ENCODE results near the gene DOCK11. TPM values are rescaled to one million over a fixed set of nuclear protein-coding genes. Genes with fewer than 3 reads are reported as not detected.

DOCK11 gene
- total RNA-seq, 2 experiments from 2014 or later, result 27.0 to 34.7 TPM

- CTCF ChIA-PET (ENCODE audit: unreplicated experiment), result no interaction called here
- H3K4me3 ChIP-seq (ENCODE audit: low read depth, low read length, poor library complexity, severe bottlenecking), result no peak overlapping the region
- intact Hi-C loops (cut with micrococcal nuclease; ENCODE audit: unreplicated experiment), result no loop called here
- H3K9me2 ChIP-seq (ENCODE audit: insufficient read depth, low read length), result no peaks in the 10 kb centered on the region
- no peaks in the 10 kb centered on the region for H4K20me1 ChIP-seq (ENCODE audit: insufficient read depth, low read length)
- POLR2A ChIA-PET, result no interaction called here
- no peak for DNase-seq (ENCODE audit: low spot score)
- TF ChIP-seq EZH2phosphoT487 (IDR thresholded peaks at IDR 0.05; ENCODE audit: borderline replicate concordance, low read depth, low read length), result no peak
- TF ChIP-seq, protein P1, sequence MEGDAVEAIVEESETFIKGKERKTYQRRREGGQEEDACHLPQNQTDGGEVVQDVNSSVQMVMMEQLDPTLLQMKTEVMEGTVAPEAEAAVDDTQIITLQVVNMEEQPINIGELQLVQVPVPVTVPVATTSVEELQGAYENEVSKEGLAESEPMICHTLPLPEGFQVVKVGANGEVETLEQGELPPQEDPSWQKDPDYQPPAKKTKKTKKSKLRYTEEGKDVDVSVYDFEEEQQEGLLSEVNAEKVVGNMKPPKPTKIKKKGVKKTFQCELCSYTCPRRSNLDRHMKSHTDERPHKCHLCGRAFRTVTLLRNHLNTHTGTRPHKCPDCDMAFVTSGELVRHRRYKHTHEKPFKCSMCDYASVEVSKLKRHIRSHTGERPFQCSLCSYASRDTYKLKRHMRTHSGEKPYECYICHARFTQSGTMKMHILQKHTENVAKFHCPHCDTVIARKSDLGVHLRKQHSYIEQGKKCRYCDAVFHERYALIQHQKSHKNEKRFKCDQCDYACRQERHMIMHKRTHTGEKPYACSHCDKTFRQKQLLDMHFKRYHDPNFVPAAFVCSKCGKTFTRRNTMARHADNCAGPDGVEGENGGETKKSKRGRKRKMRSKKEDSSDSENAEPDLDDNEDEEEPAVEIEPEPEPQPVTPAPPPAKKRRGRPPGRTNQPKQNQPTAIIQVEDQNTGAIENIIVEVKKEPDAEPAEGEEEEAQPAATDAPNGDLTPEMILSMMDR (conservative IDR thresholded peaks at IDR 0.05; ENCODE audit: low read length), result no peak
- peaks cover 13% of the 10 kb centered on the region for H3K36me3 ChIP-seq (ENCODE audit: insufficient read depth, low read length)
- BruUV-seq (replicated peaks), result no TSS peak
- no peaks in the 10 kb centered on the region for H3K9me3 ChIP-seq (ENCODE audit: low read length)
- H3K27ac ChIP-seq (ENCODE audit: low read depth, low read length, poor library complexity, severe bottlenecking), result no peak overlapping the region
- no peaks in the 10 kb centered on the region for H3K79me2 ChIP-seq (ENCODE audit: insufficient read depth, low read depth, low read length)
- H2AFZ ChIP-seq (ENCODE audit: low read length), result no peak overlapping the region
- no peaks in the 10 kb centered on the region for H3K4me1 ChIP-seq (ENCODE audit: insufficient read depth, low read length, poor library complexity, severe bottlenecking)
- H3K4me2 ChIP-seq (ENCODE audit: low read length), result no peak overlapping the region
These were observed 99.2 kb downstream of the DOCK11 start for GRCh38 chrX:118594697-118595420.

- CTCF ChIA-PET (ENCODE audit: unreplicated experiment), result no interaction called here
- no peak overlapping the region for H3K27ac ChIP-seq (ENCODE audit: low read depth, low read length, poor library complexity, severe bottlenecking)
- no TSS peak for BruUV-seq (replicated peaks)
These were observed 100.0 kb downstream of the DOCK11 start for GRCh38 chrX:118595501-118596042.

More at GRCh38 chrX:118595501-118596042, 100.0 kb downstream of the DOCK11 start:
- H3K9me3 ChIP-seq (ENCODE audit: low read length), result no peaks in the 10 kb centered on the region
- no peak overlapping the region for H3K4me2 ChIP-seq (ENCODE audit: low read length)
- peaks cover 11% of the 10 kb centered on the region for H3K36me3 ChIP-seq (ENCODE audit: insufficient read depth, low read length)
- DNase-seq (ENCODE audit: low spot score), result no peak
- H3K79me2 ChIP-seq (ENCODE audit: insufficient read depth, low read depth, low read length), result no peaks in the 10 kb centered on the region
- H3K4me3 ChIP-seq (ENCODE audit: low read depth, low read length, poor library complexity, severe bottlenecking), result no peak overlapping the region
- H3K4me1 ChIP-seq (ENCODE audit: insufficient read depth, low read length, poor library complexity, severe bottlenecking), result no peaks in the 10 kb centered on the region
- H2AFZ ChIP-seq (ENCODE audit: low read length), result no peak overlapping the region
- intact Hi-C loops (cut with micrococcal nuclease; ENCODE audit: unreplicated experiment), result no loop called here
- TF ChIP-seq EZH2phosphoT487 (IDR thresholded peaks at IDR 0.05; ENCODE audit: borderline replicate concordance, low read depth, low read length), result no peak
- TF ChIP-seq, protein P1 (conservative IDR thresholded peaks at IDR 0.05; ENCODE audit: low read length), result no peak
- H3K9me2 ChIP-seq (ENCODE audit: insufficient read depth, low read length), result no peaks in the 10 kb centered on the region
- POLR2A ChIA-PET, result no interaction called here
- no peaks in the 10 kb centered on the region for H4K20me1 ChIP-seq (ENCODE audit: insufficient read depth, low read length)
